HepG2 (cell line): ENCODE data around the gene ADAMTS4. TPM values are rescaled to one million over a fixed set of nuclear protein-coding genes. Genes with fewer than 3 reads are reported as not detected.

ENCODE experiments used
- ARNT ChIP-seq: fragments of 450-650 bp; IDR thresholded peaks from 2 replicates; pipeline ENCODE4 v1.6.1; 2017
- ARNT2 ChIP-seq: sonication (generic); formaldehyde crosslinking; IDR thresholded peaks from 2 replicates; pipeline ENCODE4 v1.8.0; 2022; ENCODE audit warnings: mild to moderate bottlenecking, low read depth, missing genetic modification reagents, moderate library complexity
- ERF ChIP-seq: IDR thresholded peaks from 2 replicates; pipeline ENCODE4 v1.6.1; 2018; ENCODE audit warnings: missing biosample characterization, missing genetic modification reagents
- NFKB2 ChIP-seq: sonication (generic); formaldehyde crosslinking; IDR thresholded peaks from 2 replicates; pipeline ENCODE4 v1.4.0; 2020; ENCODE audit warnings: missing genetic modification reagents, borderline replicate concordance
- POGK ChIP-seq: sonication (generic); formaldehyde crosslinking; conservative IDR thresholded peaks from 2 replicates; pipeline ENCODE4 v1.8.0; 2022; ENCODE audit warnings: mild to moderate bottlenecking, moderate library complexity, missing genetic modification reagents
- RAD21 ChIP-seq: fragments of 450-650 bp; formaldehyde crosslinking; IDR thresholded peaks from 2 replicates; pipeline ENCODE4 v1.5.0; 2020; ENCODE audit warnings: mild to moderate bottlenecking
- RBM39 ChIP-seq: fragments of 200-400 bp; formaldehyde crosslinking; IDR thresholded peaks from one replicate; pipeline ENCODE4 v1.6.1; 2018; ENCODE audit warnings: antibody characterized with exemption, mild to moderate bottlenecking, low read depth, low read length; ENCODE audit not compliant: poor library complexity, severe bottlenecking
- polyA plus RNA-seq, 8 experiments: library from polyadenylated mRNA; depleted of rRNA in 3 of 8; stranded (reverse) in 7 of 8; unstranded in 1 of 8; fragments of >200 nt; fragmentation: Illumina TruSeq in 4 of 8; extraction: Trizol in 4 of 8; gene quantifications; 2 replicates each; pipeline versions ENCODE4 v1.2.1 to v1.2.3, GENCODE V29; 2011 to 2016; ENCODE audit warnings: low read depth in 4 of 8, missing spikeins in 1 of 8, mixed read lengths in 1 of 8; ENCODE audit not compliant: insufficient read depth in 1 of 8
- total RNA-seq, 5 experiments: library from RNA; depleted of rRNA; stranded (reverse); fragments of >200 nt; fragmentation: Illumina TruSeq; extraction: Trizol; gene quantifications; 2 replicates each; pipeline ENCODE4 v1.2.3, GENCODE V29; 2016; ENCODE audit warnings: low read depth in 1 of 5
- TF ChIP-seq, protein P1 (sequence below): sonication (generic); formaldehyde crosslinking; IDR thresholded peaks from 2 replicates; pipeline ENCODE4 v1.8.0; 2022; ENCODE audit warnings: missing genetic modification reagents, mild to moderate bottlenecking, inconsistent platforms, borderline replicate concordance
- TF ChIP-seq, protein P2 (sequence below): sonication (generic); formaldehyde crosslinking; IDR thresholded peaks from 2 replicates; pipeline ENCODE4 v1.8.1; 2023; ENCODE audit warnings: mild to moderate bottlenecking, inconsistent platforms, moderate library complexity, missing genetic modification reagents, borderline replicate concordance
- TF ChIP-seq, protein P3 (sequence below): sonication (generic); formaldehyde crosslinking; conservative IDR thresholded peaks from 2 replicates; pipeline ENCODE4 v1.8.1; 2023; ENCODE audit warnings: missing genetic modification reagents
- TF ChIP-seq, protein P4 (sequence below): sonication (generic); formaldehyde crosslinking; IDR thresholded peaks from 2 replicates; pipeline ENCODE4 v1.5.0; 2020; ENCODE audit warnings: mild to moderate bottlenecking, missing genetic modification reagents, borderline replicate concordance

Gene ADAMTS4
- total and polyA plus RNA-seq, 2 of the 13 experiments (the other 11 are each of a cell fraction or from before 2014, with no cell fraction given): 0.51 to 1.7 TPM

DNA sequence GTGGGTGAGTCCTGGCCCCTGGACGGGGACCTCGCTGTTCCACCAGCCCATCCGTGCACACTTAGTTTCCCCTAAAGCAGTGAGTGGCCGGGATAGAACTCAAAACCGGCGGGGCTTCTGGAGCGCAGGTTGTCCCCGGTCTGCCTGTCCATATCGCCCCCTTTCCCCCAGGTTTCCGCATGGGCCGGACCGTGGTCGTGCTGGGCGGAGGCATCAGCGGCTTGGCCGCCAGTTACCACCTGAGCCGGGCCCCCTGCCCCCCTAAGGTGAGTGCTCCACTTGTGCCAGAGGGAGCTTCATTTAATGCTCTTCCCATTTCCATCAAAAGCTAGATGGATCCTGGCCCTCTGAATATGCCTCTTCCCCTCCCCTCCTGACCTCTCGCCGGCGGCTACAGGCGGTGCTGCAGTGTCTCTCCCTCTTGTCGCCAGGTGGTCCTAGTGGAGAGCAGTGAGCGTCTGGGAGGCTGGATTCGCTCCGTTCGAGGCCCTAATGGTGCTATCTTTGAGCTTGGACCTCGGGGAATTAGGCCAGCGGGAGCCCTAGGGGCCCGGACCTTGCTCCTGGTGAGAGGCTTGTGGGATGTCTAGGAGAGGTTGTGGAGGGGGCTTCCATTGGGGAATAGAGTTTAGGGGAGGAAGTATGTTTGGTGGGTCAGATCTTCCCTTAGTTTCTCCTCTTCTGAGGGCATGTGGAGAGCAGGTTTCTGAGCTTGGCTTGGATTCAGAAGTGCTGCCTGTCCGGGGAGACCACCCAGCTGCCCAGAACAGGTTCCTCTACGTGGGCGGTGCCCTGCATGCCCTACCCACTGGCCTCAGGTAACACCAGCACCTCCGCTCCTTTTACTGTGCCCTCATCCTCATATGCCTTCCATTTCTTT, 31.9 kb downstream of the ADAMTS4 start (continued):
- TF ChIP-seq, protein P1, sequence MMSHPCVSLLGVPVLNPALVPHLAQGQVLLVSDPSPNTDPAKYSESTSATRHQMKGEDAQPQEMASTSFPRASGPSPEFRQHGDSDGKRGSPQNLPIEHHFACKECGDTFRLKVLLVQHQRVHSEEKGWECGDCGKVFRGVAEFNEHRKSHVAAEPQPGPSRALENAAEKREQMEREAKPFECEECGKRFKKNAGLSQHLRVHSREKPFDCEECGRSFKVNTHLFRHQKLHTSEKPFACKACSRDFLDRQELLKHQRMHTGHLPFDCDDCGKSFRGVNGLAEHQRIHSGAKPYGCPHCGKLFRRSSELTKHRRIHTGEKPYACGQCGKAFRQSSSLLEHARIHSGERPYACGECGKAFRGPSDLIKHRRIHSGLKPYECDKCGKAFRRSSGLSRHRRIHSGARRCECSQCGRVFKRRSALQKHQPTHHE: no peak
- no peak for TF ChIP-seq RAD21
- TF ChIP-seq, protein P2, sequence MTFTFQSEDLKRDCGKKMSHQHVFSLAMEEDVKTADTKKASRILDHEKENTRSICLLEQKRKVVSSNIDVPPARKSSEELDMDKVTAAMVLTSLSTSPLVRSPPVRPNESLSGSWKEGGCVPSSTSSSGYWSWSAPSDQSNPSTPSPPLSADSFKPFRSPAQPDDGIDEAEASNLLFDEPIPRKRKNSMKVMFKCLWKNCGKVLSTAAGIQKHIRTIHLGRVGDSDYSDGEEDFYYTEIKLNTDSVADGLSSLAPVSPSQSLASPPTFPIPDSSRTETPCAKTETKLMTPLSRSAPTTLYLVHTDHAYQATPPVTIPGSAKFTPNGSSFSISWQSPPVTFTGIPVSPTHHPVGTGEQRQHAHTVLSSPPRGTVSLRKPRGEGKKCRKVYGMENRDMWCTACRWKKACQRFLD (CRISPR knock-in tag): 0 out of 2 replicates have a peak, but pooled peaks have one; percentile 9
- 0 out of 2 replicates have a peak, but pooled peaks have one; percentile 20 for TF ChIP-seq NFKB2 (CRISPR knock-in tag)
- peak; percentile 12; the same call in 1 of the 2 replicates for TF ChIP-seq POGK (CRISPR knock-in tag)
- TF ChIP-seq, protein P3, sequence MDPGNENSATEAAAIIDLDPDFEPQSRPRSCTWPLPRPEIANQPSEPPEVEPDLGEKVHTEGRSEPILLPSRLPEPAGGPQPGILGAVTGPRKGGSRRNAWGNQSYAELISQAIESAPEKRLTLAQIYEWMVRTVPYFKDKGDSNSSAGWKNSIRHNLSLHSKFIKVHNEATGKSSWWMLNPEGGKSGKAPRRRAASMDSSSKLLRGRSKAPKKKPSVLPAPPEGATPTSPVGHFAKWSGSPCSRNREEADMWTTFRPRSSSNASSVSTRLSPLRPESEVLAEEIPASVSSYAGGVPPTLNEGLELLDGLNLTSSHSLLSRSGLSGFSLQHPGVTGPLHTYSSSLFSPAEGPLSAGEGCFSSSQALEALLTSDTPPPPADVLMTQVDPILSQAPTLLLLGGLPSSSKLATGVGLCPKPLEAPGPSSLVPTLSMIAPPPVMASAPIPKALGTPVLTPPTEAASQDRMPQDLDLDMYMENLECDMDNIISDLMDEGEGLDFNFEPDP (CRISPR knock-in tag): 0 out of 2 replicates have a peak, but pooled peaks have one; percentile 17
- 0 out of 2 replicates have a peak, but pooled peaks have one; percentile 29 for TF ChIP-seq ARNT2 (CRISPR knock-in tag)
- TF ChIP-seq, protein P4, sequence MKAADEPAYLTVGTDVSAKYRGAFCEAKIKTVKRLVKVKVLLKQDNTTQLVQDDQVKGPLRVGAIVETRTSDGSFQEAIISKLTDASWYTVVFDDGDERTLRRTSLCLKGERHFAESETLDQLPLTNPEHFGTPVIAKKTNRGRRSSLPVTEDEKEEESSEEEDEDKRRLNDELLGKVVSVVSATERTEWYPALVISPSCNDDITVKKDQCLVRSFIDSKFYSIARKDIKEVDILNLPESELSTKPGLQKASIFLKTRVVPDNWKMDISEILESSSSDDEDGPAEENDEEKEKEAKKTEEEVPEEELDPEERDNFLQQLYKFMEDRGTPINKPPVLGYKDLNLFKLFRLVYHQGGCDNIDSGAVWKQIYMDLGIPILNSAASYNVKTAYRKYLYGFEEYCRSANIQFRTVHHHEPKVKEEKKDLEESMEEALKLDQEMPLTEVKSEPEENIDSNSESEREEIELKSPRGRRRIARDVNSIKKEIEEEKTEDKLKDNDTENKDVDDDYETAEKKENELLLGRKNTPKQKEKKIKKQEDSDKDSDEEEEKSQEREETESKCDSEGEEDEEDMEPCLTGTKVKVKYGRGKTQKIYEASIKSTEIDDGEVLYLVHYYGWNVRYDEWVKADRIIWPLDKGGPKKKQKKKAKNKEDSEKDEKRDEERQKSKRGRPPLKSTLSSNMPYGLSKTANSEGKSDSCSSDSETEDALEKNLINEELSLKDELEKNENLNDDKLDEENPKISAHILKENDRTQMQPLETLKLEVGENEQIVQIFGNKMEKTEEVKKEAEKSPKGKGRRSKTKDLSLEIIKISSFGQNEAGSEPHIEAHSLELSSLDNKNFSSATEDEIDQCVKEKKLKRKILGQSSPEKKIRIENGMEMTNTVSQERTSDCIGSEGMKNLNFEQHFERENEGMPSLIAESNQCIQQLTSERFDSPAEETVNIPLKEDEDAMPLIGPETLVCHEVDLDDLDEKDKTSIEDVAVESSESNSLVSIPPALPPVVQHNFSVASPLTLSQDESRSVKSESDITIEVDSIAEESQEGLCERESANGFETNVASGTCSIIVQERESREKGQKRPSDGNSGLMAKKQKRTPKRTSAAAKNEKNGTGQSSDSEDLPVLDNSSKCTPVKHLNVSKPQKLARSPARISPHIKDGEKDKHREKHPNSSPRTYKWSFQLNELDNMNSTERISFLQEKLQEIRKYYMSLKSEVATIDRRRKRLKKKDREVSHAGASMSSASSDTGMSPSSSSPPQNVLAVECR (CRISPR knock-in tag): 0 out of 2 replicates have a peak, but pooled peaks have one; percentile 16
- no peak for TF ChIP-seq ARNT
- peak; percentile 44 for TF ChIP-seq RBM39
- TF ChIP-seq ERF (CRISPR knock-in tag): no peak
